ENCODE results near the gene FAM184A. TPM values are rescaled to one million over a fixed set of nuclear protein-coding genes. Genes with fewer than 3 reads are reported as not detected.

The FAM184A gene
- total and polyA plus RNA-seq, 2 of the 8 experiments (the other 6 are each of a cell fraction or from before 2014, with no cell fraction given), result 6.3 to 11.3 TPM

- TF ChIP-seq CHD7 (IDR thresholded peaks at IDR 0.05; ENCODE audit: insufficient replicate concordance, low read length), result no peak
- TF ChIP-seq FOSL1 (IDR thresholded peaks at IDR 0.05; ENCODE audit: insufficient read depth, low read depth, low read length), result no peak
- TF ChIP-seq SIRT6 (IDR thresholded peaks at IDR 0.05; ENCODE audit: low read length), result no peak
- no peak for TF ChIP-seq SIN3A (conservative IDR thresholded peaks at IDR 0.05 in 1 of 2, IDR thresholded peaks at IDR 0.05 in 1 of 2; ENCODE audit: low read depth in 1 of 2, low read length in 2 of 2)
- no peak for TF ChIP-seq TBP (IDR thresholded peaks at IDR 0.05; ENCODE audit: low read depth, low read length)
- TF ChIP-seq MAX (IDR thresholded peaks at IDR 0.05), result no peak
- TF ChIP-seq USF2 (IDR thresholded peaks at IDR 0.05; ENCODE audit: low read length), result no peak
- TF ChIP-seq GTF2F1 (IDR thresholded peaks at IDR 0.05; ENCODE audit: borderline replicate concordance, low read depth, low read length), result no peak
- no peak for TF ChIP-seq RBBP5 (IDR thresholded peaks at IDR 0.05; ENCODE audit: borderline replicate concordance, low read depth, low read length)
These were observed 15.0 kb downstream of the FAM184A start (continued) for GRCh38 chr6:119063491-119063890.
